Right ventricle myocardium superior (tissue), 1 donor: ENCODE measurements around the gene TMEM63B. TPM values are rescaled to one million over a fixed set of nuclear protein-coding genes. Genes with fewer than 3 reads are reported as not detected.
A peak's percentile ranks its signal among the peaks of the same experiment; 100 is the strongest.

Experiments used
- ATAC-seq: fragments of 200-7000 bp; cut with Tn5 transposase; one replicate; pipeline ENCODE4 v1.9.1; 2020; ENCODE audit warnings: mild to moderate bottlenecking; ENCODE audit not compliant: poor library complexity
- DNase-seq: peaks from one replicate; pipeline ENCODE4 v3.0.0-alpha.2; 2020
- intact Hi-C: fragments of 100-400 bp; cut with DNase I; formaldehyde crosslinking; loops from one replicate; pipeline ENCODE4 v1.11.2; 2022
- total RNA-seq: library from RNA; stranded (reverse); fragmentation: NEBNext Ultra II Directional; extraction: Animal tissue kit (Norgen Biotek cat#: 25700); gene quantifications from one replicate; pipeline ENCODE4 v1.2.1, GENCODE V29; 2021
- donor health status: DM: no; HTN: yes; CAD: no; lungs with severe emphysema.

The TMEM63B gene
- total RNA-seq, 1 donor from 2014 or later: 46.3 TPM

- no peak for DNase-seq
- intact Hi-C loops: no loop called here
- no peak for ATAC-seq
These were observed 15.6 kb upstream of the TMEM63B start for GRCh38 chr6:44111434-44112417.

DNA sequence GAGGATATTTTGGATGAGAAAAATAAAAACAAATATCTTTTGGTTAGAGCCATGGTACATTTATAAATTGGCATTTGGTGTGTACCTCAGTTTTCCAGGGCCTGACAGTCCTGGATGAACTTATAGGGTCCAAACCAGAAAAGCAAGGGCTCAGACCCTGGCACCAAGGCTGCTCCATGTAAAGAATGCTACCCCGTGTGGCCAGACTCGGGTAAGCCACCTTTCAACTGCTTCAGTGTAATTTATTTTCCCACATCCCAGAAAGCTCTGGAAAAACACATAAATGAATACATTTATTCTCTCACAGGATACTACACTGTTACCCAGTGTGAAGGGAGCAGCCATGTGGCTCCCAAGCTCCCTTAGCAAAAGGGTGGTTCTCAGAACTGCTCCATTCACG lies 13.9 kb upstream of the TMEM63B start:
- intact Hi-C loops: no loop called here
- no peak for DNase-seq
- ATAC-seq: no peak

DNA sequence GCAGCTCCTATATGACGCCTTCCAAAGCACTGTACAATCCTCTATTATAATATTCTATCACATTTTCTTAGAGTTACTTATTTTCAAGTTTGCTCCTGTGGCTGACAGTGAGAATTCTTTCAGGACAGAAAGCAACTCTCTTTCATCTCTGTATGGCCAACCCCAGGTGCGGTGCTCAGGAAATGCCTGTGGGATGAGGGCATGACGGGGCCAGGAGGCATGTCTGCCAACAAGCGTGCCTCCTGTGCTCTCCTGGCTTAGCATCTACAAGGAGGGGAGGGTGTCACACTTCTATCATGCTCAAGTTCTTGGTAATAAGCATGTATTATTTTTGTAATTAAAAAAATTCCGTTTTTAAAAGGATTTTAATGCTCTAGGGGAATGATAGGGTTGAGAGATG lies 11.5 kb upstream of the TMEM63B start:
- ATAC-seq (no peak), DNase-seq (no peak)
- intact Hi-C loops: no loop called here

- ATAC-seq (no peak), DNase-seq (no peak)
- intact Hi-C loops: no loop called here
These were observed 10.5 kb upstream of the TMEM63B start for GRCh38 chr6:44116641-44117382.

DNA sequence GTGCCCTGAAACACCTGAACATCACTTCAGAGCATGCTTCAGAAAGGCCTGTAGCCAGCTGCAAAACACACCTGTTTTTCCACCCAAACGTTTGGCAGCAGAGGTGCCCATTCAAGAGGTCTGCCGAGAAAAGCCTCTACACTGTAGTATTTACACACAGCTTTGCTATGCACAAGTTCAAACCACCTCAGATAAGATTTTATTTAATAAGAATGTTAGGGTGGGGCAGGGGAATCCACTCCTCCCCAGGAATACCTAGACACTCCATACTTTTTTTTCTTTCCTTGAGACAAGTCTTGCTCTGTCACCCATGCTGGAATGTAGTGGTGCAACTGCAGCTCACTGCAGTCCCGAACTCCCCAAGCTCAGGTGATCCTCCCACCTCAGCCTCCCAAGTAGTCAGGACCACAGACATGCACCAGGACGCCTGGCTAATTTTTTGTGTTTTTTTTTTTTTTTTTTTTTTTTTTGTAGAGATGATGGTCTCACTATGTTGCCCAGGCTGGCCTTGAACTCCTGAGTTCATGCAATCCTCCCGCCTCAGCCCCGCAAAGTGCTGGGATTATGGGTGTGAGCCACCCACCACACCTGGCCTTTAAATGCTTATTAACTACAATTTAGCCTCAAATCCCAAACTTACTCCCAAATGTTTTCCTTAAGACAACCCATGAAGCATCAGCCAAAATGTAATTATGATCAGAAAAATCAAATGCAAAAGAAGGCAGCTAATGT lies 9.8 kb upstream of the TMEM63B start:
- ATAC-seq (no peak), DNase-seq (no peak)
- intact Hi-C loops: no loop called here

DNA sequence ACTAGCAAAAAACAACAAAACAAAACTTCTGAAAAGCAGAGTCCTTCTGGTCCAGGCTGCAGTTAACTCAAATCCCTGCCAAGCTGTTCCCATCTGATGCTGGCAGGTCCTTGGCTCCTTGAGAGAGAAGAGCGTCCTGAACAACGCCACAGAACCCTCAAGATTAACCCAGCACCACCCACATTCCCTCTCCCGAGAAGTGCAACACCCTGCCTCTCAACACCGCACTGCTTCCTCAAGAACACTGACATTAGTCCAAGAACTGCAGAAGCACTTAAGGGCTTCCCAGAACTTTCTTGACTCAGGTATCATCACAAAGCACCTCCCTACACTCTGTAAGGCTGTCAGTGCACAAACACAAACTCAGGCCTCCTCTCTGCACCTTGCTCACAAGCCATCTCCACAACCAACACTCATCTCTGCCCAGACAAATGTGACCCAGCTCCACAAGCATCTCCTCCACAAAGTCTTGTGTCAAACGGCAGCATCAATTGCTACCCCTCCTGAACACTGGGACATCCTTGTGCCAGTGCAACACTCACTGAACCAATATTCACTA lies 7.6 kb upstream of the TMEM63B start:
- intact Hi-C loops: no loop called here
- no peak for ATAC-seq
- DNase-seq: no peak

- DNase-seq: no peak
- no peak for ATAC-seq
- intact Hi-C loops: no loop called here
These were observed 6.5 kb upstream of the TMEM63B start for GRCh38 chr6:44120692-44121443.

DNA sequence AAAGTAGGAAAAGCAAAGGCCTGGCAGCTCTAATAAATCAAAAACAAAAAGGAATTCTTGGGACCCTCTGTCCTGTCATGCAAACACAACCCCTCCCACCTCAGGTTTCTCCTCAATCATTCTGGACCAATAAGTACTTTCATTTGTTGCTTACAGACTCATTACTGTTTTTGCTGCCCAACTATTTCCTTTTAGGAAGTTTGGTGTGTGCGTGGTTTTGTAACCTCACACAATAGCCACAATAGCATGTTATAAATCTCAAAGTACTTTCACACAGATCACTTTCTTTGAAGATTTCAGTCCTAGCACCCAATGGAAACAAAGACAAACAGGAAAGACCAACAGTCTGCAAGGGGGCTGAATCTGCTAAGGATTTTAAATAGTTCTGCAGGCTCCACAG lies 4.6 kb upstream of the TMEM63B start:
- intact Hi-C loops: no loop called here
- ATAC-seq (no peak), DNase-seq (no peak)

GRCh38 chr6:44123544-44123943 lies 3.8 kb upstream of the TMEM63B start:
- DNase-seq (no peak), ATAC-seq (no peak)
- intact Hi-C loops: no loop called here

GRCh38 chr6:44126320-44127149 lies 819 bp upstream of the TMEM63B start:
- intact Hi-C loops: no loop called here
- ATAC-seq (peak; percentile 45), DNase-seq (peak; percentile 61)

- intact Hi-C loops: no loop called here
- DNase-seq (peak; percentile 71), ATAC-seq (peak; percentile 62)
These were observed 915 bp downstream of the TMEM63B start for GRCh38 chr6:44128020-44128917.

DNA sequence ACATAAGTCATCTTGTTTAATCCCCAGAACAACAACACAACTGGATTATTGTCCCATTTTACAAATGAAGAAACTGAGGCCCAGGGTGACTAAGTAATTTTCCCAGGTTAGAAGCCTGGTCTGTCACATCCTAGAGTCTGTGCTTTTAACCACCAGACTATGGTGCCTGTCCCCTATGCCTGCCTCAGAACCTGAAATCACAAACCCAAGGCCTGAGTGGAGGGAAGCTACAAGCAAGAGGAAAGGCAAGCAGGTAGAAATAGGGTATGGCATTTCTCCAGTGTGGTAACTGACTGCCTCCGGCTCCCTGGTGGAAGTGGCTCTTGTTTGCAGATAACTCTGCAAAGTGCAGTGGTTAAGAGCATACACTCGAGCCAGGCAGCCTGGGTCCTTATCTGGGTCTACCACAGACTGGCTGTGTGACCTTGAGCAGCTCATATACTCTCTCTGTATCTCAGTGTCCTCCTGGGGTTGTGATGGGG lies 2.5 kb downstream of the TMEM63B start:
- intact Hi-C loops: no loop called here
- no peak for ATAC-seq
- no peak for DNase-seq

DNA sequence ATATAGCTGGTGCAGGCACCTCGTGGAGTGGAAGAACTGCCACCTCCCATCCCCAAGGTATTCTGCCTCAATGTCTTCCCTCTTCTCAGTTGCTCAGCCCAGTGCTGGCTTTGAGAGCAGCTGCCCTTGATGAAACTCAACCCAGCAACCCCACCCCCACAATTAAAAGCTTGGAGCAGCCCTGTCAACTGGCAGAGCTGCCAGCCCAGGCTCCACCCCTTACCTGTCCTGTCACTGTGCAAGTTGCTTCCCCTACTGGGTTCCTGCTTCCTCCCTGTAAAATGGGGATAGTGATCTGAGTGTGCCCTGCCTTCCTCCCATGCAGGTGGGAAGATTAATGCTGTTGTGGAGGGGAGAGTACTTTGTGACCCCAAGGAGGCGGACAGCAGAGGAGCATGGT lies 4.5 kb downstream of the TMEM63B start:
- intact Hi-C loops: no loop called here
- DNase-seq (no peak), ATAC-seq (no peak)

DNA sequence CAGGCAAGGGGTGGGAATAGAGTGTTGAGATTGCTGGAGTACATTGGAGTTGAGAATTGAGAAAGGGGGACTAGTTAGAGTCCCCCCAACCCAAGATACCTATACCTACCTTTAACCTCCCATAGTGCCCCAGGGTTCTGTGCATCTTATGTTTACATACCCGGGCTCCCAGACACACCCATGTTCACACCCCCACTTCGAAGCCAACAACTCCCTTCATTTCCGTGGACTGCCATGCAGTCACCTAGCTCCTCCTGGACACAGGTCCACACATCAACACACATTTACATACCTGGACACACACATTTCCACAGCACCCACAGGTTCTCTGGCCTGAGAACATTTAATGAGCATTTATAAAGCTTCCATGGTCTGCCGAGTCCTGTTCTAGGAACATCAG lies 5.1 kb downstream of the TMEM63B start:
- intact Hi-C loops: no loop called here
- DNase-seq (no peak), ATAC-seq (no peak)

- ATAC-seq (peak; percentile 79), DNase-seq (peak; percentile 51)
- intact Hi-C loops: no loop called here
These were observed 5.9 kb downstream of the TMEM63B start for GRCh38 chr6:44133003-44133931.
